MCF 10A (cell line): ENCODE data around the gene NAT8L. TPM values are rescaled to one million over a fixed set of nuclear protein-coding genes. Genes with fewer than 3 reads are reported as not detected.

Experiments
- BruUV-seq: library from RNA; stranded (reverse); fragments of 400-500 nt; replicated peaks from 2 replicates; lab custom pipeline; 2021; lab: Mats Ljungman, UMichigan
- CTCF ChIA-PET: fragments of 300-600 bp; sonication (Branson Sonifier 250); formaldehyde crosslinking; extraction: SDS; loops from one replicate; lab custom pipeline; 2021; ENCODE audit warnings: antibody characterized with exemption, inconsistent platforms; lab: Yijun Ruan, JAX
- POLR2A ChIA-PET: fragments of 300-600, 350-650 bp; sonication (Branson Sonifier 250); formaldehyde crosslinking; extraction: SDS; loops from one replicate; lab custom pipeline; 2020; ENCODE audit warnings: antibody characterized with exemption, inconsistent platforms; lab: Yijun Ruan, JAX
- DNase-seq: peaks from one replicate; pipeline ENCODE4 v3.0.0-alpha.2; 2018; ENCODE audit not compliant: unreplicated experiment
- H3K27ac Mint-ChIP-seq: one replicate; pipeline ENCODE4 v1.8.0; 2022; ENCODE audit warnings: mild to moderate bottlenecking, low read depth, mixed read lengths; ENCODE audit not compliant: unreplicated experiment
- H3K27me3 Mint-ChIP-seq: one replicate; pipeline ENCODE4 v1.8.0; 2022; ENCODE audit warnings: mixed read lengths; ENCODE audit not compliant: insufficient read depth, unreplicated experiment
- H3K36me3 Mint-ChIP-seq: one replicate; pipeline ENCODE4 v1.8.0; 2022; ENCODE audit warnings: mild to moderate bottlenecking, moderate library complexity, mixed read lengths; ENCODE audit not compliant: insufficient read depth, unreplicated experiment
- H3K4me1 Mint-ChIP-seq: one replicate; pipeline ENCODE4 v1.8.0; 2022; ENCODE audit warnings: mixed read lengths; ENCODE audit not compliant: insufficient read depth, unreplicated experiment
- H3K4me3 Mint-ChIP-seq: one replicate; pipeline ENCODE4 v1.8.0; 2022; ENCODE audit warnings: mild to moderate bottlenecking, moderate library complexity, mixed read lengths; ENCODE audit not compliant: unreplicated experiment
- H3K9me3 Mint-ChIP-seq: one replicate; pipeline ENCODE4 v1.8.0; 2022; ENCODE audit warnings: mixed read lengths; ENCODE audit not compliant: unreplicated experiment
- CTCF ChIP-seq: fragments of 200-600 bp; IDR thresholded peaks from one replicate; pipeline ENCODE4 v1.8.0; 2022; ENCODE audit warnings: antibody characterized with exemption, mild to moderate bottlenecking; ENCODE audit not compliant: unreplicated experiment
- intact Hi-C: fragments of 100-400 bp; cut with micrococcal nuclease; formaldehyde crosslinking; loops from 2 replicates; pipeline ENCODE4 v1.14.1; 2022
- total RNA-seq: library from RNA; stranded (reverse); gene quantifications from 2 replicates; pipeline ENCODE4 v1.2.3, GENCODE V29; 2022

The NAT8L gene
- total RNA-seq, 1 experiment from 2014 or later: 0.79 TPM

GRCh38 chr4:2066571-2067445 lies 7.7 kb downstream of the NAT8L start:
- H3K27ac Mint-ChIP-seq: no peak overlapping the region

GRCh38 chr4:2067446-2068197 lies 8.5 kb downstream of the NAT8L start:
- H3K27me3 Mint-ChIP-seq: no peaks in the 10 kb centered on the region
- no TSS peak for BruUV-seq
- no peak for TF ChIP-seq CTCF
- DNase-seq: no peak
- H3K36me3 Mint-ChIP-seq: peaks cover 5% of the 10 kb centered on the region
- no peaks in the 10 kb centered on the region for H3K4me1 Mint-ChIP-seq
- no peak overlapping the region for H3K27ac Mint-ChIP-seq
- POLR2A ChIA-PET: no interaction called here
- CTCF ChIA-PET: no interaction called here
- no peaks in the 10 kb centered on the region for H3K9me3 Mint-ChIP-seq
- intact Hi-C loops: no loop called here
- H3K4me3 Mint-ChIP-seq: no peak overlapping the region

More at GRCh38 chr4:2066571-2067445, 7.7 kb downstream of the NAT8L start:
- Mint-ChIP-seq H3K36me3 (peaks cover 5% of the 10 kb centered on the region), H3K4me3 (no peak overlapping the region), H3K4me1 (no peaks in the 10 kb centered on the region), H3K27me3 (no peaks in the 10 kb centered on the region), H3K9me3 (no peaks in the 10 kb centered on the region)
- ChIA-PET POLR2A (no interaction called here), CTCF (no interaction called here)
- no peak for TF ChIP-seq CTCF
- no TSS peak for BruUV-seq
- no peak for DNase-seq
- intact Hi-C loops: no loop called here

DNA sequence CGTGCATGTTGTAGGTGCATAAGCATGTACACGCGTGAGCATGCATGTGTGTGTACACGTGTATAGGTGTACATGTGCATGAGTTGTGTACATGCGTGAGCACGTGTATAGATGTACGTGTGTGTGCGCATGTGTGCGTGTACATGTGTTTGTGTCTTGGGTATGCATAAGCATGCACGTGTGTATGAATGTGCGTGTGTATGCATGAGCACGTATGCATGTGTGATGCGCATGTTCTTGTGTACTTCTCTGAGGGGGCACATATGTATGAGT lies 9.0 kb downstream of the NAT8L start:
- ChIA-PET CTCF (no interaction called here), POLR2A (no interaction called here)
- DNase-seq: no peak
- no peaks in the 10 kb centered on the region for H3K4me1 Mint-ChIP-seq
- H3K36me3 Mint-ChIP-seq: peaks cover 5% of the 10 kb centered on the region
- H3K9me3 Mint-ChIP-seq: no peaks in the 10 kb centered on the region
- no peak overlapping the region for H3K27ac Mint-ChIP-seq
- H3K27me3 Mint-ChIP-seq: no peaks in the 10 kb centered on the region
- intact Hi-C loops: no loop called here
- BruUV-seq: no TSS peak
- H3K4me3 Mint-ChIP-seq: no peak overlapping the region
- TF ChIP-seq CTCF: no peak

- no peaks in the 10 kb centered on the region for H3K27me3 Mint-ChIP-seq
- no TSS peak for BruUV-seq
- no peak for DNase-seq
- no peak for TF ChIP-seq CTCF
- POLR2A ChIA-PET: no interaction called here
- H3K27ac Mint-ChIP-seq: no peak overlapping the region
- H3K4me3 Mint-ChIP-seq: no peak overlapping the region
- H3K9me3 Mint-ChIP-seq: no peaks in the 10 kb centered on the region
- intact Hi-C loops: no loop called here
- peaks cover 5% of the 10 kb centered on the region for H3K36me3 Mint-ChIP-seq
- H3K4me1 Mint-ChIP-seq: no peaks in the 10 kb centered on the region
- CTCF ChIA-PET: no interaction called here
Measured at GRCh38 chr4:2068566-2068965, 9.4 kb downstream of the NAT8L start.
